Dermis lymphatic vessel endothelial cell (primary cell): ENCODE data around the gene MYNN. TPM values are rescaled to one million over a fixed set of nuclear protein-coding genes. Genes with fewer than 3 reads are reported as not detected.

Experiments used
- total RNA-seq: library from RNA; depleted of rRNA; stranded (reverse); fragments of >200 nt; gene quantifications from 2 replicates; pipeline ENCODE4 v1.2.1, GENCODE V29; 2014

The MYNN gene
- 20.5 and 28.4 TPM in 2 replicates for total RNA-seq

DNA sequence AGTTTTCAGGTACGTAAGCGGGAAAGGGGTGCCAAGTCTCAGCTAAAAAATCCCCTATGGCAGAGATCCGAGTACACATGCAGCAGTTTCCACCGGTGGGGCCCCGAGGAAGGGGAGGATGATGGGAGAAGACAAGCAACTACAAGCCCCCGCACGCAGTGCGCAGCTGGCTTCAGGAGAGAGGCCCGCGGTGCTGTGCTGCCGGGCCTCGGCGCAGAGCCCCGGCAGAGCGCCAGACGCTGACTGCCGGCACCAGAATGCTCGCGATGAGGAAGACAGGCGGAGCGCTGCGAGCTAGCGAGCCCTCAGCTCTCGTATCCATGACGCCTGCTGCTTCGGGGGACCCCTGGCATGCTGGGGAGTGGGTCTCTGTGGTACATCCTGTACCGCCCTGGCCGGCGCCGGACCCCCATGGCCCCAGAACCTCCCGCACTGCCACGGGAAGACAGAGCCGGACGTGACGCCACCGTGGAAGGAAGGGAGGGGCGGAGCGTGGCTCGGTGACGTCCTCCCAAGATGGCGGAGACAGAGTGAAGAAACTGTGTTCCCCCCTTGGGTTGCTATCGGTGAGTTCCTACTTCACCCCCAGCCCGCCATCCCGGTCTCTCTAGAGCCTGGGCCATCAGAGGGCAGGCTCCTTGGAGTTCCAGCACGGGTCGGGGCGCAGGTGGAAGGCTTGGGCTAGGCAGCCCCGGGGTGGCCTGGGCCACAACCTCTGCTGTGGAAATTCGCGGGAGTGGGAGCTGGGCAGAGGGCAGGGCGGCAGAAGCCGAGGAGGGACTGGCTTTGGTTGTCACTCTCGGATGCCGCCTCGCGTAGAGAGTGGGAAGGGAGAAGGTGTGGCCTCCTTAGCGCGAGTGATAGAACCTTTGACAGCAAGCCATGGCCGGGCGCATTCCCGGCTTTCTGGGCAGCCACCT is at the start of gene MYNN:
TSS of gene MYNN (plus strand) at position 500 of the 920 bp plus-strand sequence. CDS start 900 bp downstream, outside the sequence.

DNA sequence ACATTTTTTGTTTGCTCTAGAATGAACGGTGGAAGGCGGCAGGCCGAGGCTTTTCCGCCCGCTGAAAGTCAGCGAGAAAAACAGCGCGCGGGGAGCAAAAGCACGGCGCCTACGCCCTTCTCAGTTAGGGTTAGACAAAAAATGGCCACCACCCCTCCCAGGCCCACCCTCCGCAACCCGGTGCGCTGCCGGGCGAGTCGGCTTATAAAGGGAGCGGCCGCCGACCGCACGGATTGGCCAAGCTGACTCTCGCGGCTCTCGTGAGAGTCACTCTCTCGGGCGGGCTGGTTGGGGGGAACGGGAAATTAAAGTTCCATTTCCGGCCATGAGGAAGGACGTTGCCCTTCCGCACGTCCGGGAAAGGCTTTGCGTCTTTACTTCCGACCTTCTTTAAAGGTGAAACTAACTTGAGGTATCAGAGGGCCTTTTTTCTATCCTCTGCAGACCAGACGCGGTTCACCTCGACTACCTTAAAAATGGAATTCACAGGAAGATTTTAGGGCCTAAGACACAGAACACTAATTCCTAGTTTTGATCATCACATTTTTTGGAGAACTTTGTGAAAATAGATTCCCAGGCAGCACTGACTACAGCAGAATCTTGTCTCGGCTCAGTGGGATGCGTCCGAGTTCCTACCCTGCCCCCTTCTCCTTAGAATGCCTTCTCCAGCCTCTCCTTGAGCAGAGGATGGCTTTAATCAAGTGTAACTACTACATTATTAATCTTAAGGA is 8.1 kb upstream of the MYNN start, which contains the start of gene TERC:
TSS of gene TERC (minus strand) at position 179 of the 731 bp plus-strand sequence.

DNA sequence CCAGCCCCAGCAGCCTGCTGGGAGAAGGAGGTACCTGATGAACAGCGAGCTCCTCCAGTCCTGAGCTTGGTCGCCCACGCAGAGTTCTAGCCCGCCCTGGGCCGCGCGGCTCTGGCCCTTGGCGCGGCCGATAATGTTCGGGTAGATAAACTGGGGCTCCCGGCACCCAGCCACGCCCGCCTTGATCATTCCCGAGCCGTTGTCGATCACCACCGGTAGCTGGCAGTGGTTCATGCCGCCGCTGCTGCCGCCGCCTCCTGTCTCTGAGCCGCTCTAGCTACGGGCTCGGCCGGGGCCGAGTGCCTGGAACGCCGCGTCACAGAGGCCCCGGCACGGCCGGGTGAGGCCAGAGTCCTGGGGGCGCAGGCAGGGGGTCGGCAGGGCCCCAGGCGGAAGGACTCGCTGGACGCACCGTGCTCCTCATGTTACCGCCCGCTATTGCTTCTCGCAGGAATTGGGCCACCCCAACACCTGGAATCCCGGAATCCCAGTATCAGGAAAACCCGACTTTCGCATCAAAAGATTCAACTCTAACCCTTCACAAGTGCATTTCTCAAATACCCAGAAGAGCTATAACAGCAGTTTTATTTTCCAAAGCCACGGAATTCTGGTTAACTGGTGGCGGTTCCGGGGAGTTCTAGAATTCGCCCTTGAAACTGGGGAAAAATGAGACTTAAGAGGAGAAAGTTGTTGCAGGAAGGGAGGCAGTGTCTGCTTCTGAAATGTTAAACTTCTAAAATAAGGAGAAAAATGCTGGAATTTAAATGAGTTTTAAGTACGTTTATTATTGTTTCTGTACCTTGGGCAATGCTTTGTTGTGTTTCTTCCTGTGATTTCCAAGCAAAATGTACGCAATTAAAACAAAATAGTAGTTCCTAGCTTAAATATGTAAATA is 3.7 kb upstream of the MYNN start, which contains the start of gene ACTRT3:
TSS of gene ACTRT3 (minus strand) at position 275 of the 895 bp plus-strand sequence. CDS start at position 234, 41 bp downstream.

DNA sequence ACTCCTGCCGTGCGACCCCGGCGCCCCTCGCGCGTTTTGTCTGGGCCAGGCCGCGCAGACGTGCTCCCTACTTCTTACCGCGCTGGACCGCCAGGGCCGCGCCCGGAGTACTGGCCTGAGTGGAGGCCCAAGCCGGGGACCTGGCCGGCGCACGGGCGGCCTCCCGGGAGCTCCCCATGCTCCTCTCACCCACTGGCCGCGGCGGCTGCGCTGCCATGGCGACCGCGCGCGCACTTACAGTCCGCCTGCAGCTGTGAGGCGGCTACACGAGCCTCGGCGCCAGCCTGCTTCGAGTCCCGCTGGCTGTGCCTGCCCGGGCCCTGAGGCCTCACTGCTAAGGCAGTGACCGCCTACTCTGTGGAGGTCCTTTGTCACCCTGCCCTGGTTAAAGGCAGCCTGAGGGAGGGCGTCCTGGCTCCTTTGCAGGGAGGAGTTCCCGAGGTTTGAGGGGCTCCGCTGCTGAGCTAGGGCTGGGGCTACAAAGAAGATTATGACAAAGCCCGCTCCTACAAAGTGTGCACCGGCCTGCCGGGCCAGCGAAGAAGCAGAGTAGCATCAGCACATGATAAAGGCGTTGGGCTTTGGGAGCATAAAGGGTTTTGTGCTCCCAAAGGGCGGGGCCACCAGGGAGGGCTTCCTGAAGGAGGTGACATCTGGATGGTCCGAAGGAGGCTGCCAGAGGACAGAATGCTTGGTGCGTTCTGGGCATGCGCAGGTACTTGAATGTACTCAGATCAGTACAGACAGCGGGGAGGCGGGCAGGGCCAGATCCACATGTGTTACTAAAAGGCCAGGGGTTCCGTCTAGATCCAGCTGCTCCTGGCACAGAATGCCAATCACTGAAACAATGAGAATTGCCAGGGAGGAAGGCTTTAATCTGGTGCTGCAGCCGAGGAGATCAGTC is 39.4 kb downstream of the MYNN start, which contains the start of the genes LRRC34 and LRRIQ4:
TSS of gene LRRC34 (minus strand) at position 573 of the 904 bp plus-strand sequence. CDS start at position 217, 356 bp downstream.
TSS of gene LRRIQ4 (plus strand) at position 539 of the 904 bp plus-strand sequence. CDS start 9,052 bp downstream, outside the sequence.

Other genes starting within 250 kb of the MYNN start
- gene MECOM, start 109.7 kb upstream of the MYNN start, total RNA-seq: 3.0 and 3.7 TPM in 2 replicates
- gene TERC, start 8.3 kb upstream of the MYNN start, total RNA-seq: 47.0 and 112 TPM in 2 replicates
- 1.0 and 2.7 TPM in 2 replicates for gene ACTRT3, start 3.8 kb upstream of the MYNN start, total RNA-seq
- gene LRRIQ4, start 39.5 kb downstream of the MYNN start, total RNA-seq: 0.09 TPM in 1 of 2 replicates, not detected in the other
- 1.2 and 2.2 TPM in 2 replicates for gene LRRC34, start 39.5 kb downstream of the MYNN start, total RNA-seq
- not detected in 2 replicates for gene LRRC31, start 96.5 kb downstream of the MYNN start, total RNA-seq
- gene SAMD7, start 138.2 kb downstream of the MYNN start, total RNA-seq: not detected in 2 replicates
- gene SEC62, start 193.4 kb downstream of the MYNN start, total RNA-seq: 36.0 and 47.3 TPM in 2 replicates